Suprapubic skin (tissue), 4 donors: ENCODE measurements around the gene ZNF709. TPM values are rescaled to one million over a fixed set of nuclear protein-coding genes. Genes with fewer than 3 reads are reported as not detected.

Source experiments
- DNase-seq, 2 donors: peaks; one replicate each; pipeline ENCODE4 v3.0.0-alpha.2; 2019; ENCODE audit warnings: low spot score in 2 of 2
- H3K27ac ChIP-seq: fragments of 200-600 bp; sonication (generic); one replicate; pipeline ENCODE4 v1.5.1; 2019
- H3K27me3 ChIP-seq: fragments of 200-600 bp; sonication (generic); one replicate; pipeline ENCODE4 v1.5.1; 2019
- H3K36me3 ChIP-seq: fragments of 200-600 bp; sonication (generic); one replicate; pipeline ENCODE4 v1.5.1; 2019
- H3K4me1 ChIP-seq: fragments of 200-600 bp; sonication (generic); one replicate; pipeline ENCODE4 v1.5.1; 2019
- H3K4me3 ChIP-seq: fragments of 200-600 bp; sonication (generic); one replicate; pipeline ENCODE4 v1.5.1; 2019; ENCODE audit warnings: mild to moderate bottlenecking
- H3K9me3 ChIP-seq: fragments of 200-600 bp; sonication (generic); one replicate; pipeline ENCODE4 v1.5.1; 2019
- CTCF ChIP-seq, 2 donors: fragments of 200-600 bp in 1 of 2; fragments of 450-650 bp in 1 of 2; sonication (generic) in 1 of 2; IDR thresholded peaks; one replicate each; pipeline ENCODE4 v1.5.1; 2016 to 2019; ENCODE audit warnings: antibody characterized with exemption in 2 of 2, mild to moderate bottlenecking in 1 of 2, moderate library complexity in 1 of 2
- EP300 ChIP-seq: sonication (generic); formaldehyde crosslinking; IDR thresholded peaks from one replicate; pipeline ENCODE4 v1.6.1; 2017; ENCODE audit warnings: antibody characterized with exemption
- POLR2A ChIP-seq, 2 donors: fragments of 450-650 bp; IDR thresholded peaks; one replicate each; pipeline ENCODE4 v1.6.1; 2017; ENCODE audit warnings: antibody characterized with exemption in 2 of 2, mild to moderate bottlenecking in 2 of 2, moderate library complexity in 2 of 2
- POLR2AphosphoS5 ChIP-seq, 3 donors: sonication (generic); formaldehyde crosslinking; IDR thresholded peaks; one replicate each; pipeline ENCODE4 v1.6.1; 2017; ENCODE audit warnings: antibody characterized with exemption in 3 of 3
- WGBS: methylation state at CpG from one replicate; pipeline ENCODE4 v1.1.5; 2018; 5-methylcytosine and 5-hydroxymethylcytosine counted together
- total RNA-seq, 4 donors: library from RNA; depleted of rRNA; stranded (reverse); fragments of >200 nt; gene quantifications; one replicate each; pipeline ENCODE4 v1.1.0, GENCODE V29; 2016

The ZNF709 gene
- 1 to 10 TPM; 1.1 to 4.1 (median 1.7) TPM for total RNA-seq

- H3K4me1 ChIP-seq: peaks cover 12% of the 10 kb centered on the region
- peak within 1 kb of the TSS; percentile 2 for H3K27ac ChIP-seq
- peak within 1 kb of the TSS; percentile 89 for H3K4me3 ChIP-seq
- no peaks in the 10 kb centered on the region for H3K36me3 ChIP-seq
- no peaks in the 10 kb centered on the region for H3K27me3 ChIP-seq
- 0% methylated on average over 25 of the region's 53 CpGs for WGBS
- TF ChIP-seq EP300 (no peak), CTCF (IDR thresholded peaks at IDR 0.05) (no peak), POLR2AphosphoS5 (IDR thresholded peaks at IDR 0.05) (no peak), POLR2A (IDR thresholded peaks at IDR 0.05) (no peak)
- no peaks in the 10 kb centered on the region for H3K9me3 ChIP-seq
- peak; percentile 92 to 94 for DNase-seq
Measured at GRCh38 chr19:12484371-12485051, at the start of gene ZNF709. Gene ZNF709 (minus strand): TSS chr19:12484816. CDS start chr19:12484657, 159 bp downstream.

GRCh38 chr19:12527034-12527836 is 42.6 kb upstream of the ZNF709 start:
- TF ChIP-seq EP300 (no peak), POLR2A (IDR thresholded peaks at IDR 0.05) (no peak), CTCF (IDR thresholded peaks at IDR 0.05) (no peak), POLR2AphosphoS5 (IDR thresholded peaks at IDR 0.05) (no peak)

GRCh38 chr19:12526542-12526941 is 41.9 kb upstream of the ZNF709 start:
- 96% methylated on average over 4 of the region's 4 CpGs for WGBS
- no peak overlapping the region for H3K27ac ChIP-seq
- DNase-seq: no peak
- no peak for TF ChIP-seq EP300
- TF ChIP-seq CTCF (IDR thresholded peaks at IDR 0.05): no peak
- no peak for TF ChIP-seq POLR2AphosphoS5 (IDR thresholded peaks at IDR 0.05)
- no peak for TF ChIP-seq POLR2A (IDR thresholded peaks at IDR 0.05)
- H3K4me3 ChIP-seq: no peak overlapping the region
- H3K36me3 ChIP-seq: peaks cover 75% of the 10 kb centered on the region
- no peaks in the 10 kb centered on the region for H3K27me3 ChIP-seq
- H3K4me1 ChIP-seq: no peaks in the 10 kb centered on the region
- H3K9me3 ChIP-seq: peaks cover 91% of the 10 kb centered on the region

More at GRCh38 chr19:12527034-12527836, 42.6 kb upstream of the ZNF709 start:
- Histone ChIP-seq H3K27me3 (no peaks in the 10 kb centered on the region), H3K4me3 (no peak overlapping the region), H3K36me3 (peaks cover 76% of the 10 kb centered on the region), H3K4me1 (no peaks in the 10 kb centered on the region), H3K9me3 (peaks cover 89% of the 10 kb centered on the region), H3K27ac (no peak overlapping the region)
- WGBS: 96% methylated on average over 8 of the region's 8 CpGs
- no peak for DNase-seq

GRCh38 chr19:12521996-12522395 is 37.4 kb upstream of the ZNF709 start:
- WGBS: 76% methylated on average over 6 of the region's 6 CpGs
- Histone ChIP-seq H3K27me3 (no peaks in the 10 kb centered on the region), H3K4me3 (no peak overlapping the region), H3K27ac (no peak overlapping the region), H3K4me1 (no peaks in the 10 kb centered on the region), H3K36me3 (peaks cover 36% of the 10 kb centered on the region), H3K9me3 (peaks cover 57% of the 10 kb centered on the region)
- no peak for TF ChIP-seq CTCF (IDR thresholded peaks at IDR 0.05)
- no peak for TF ChIP-seq POLR2A (IDR thresholded peaks at IDR 0.05)
- no peak for TF ChIP-seq POLR2AphosphoS5 (IDR thresholded peaks at IDR 0.05)
- TF ChIP-seq EP300: no peak
- no peak for DNase-seq

- Histone ChIP-seq H3K36me3 (peaks cover 5% of the 10 kb centered on the region), H3K27ac (no peak overlapping the region), H3K4me1 (no peaks in the 10 kb centered on the region), H3K4me3 (no peak overlapping the region), H3K27me3 (no peaks in the 10 kb centered on the region), H3K9me3 (no peaks in the 10 kb centered on the region)
- 11% methylated on average over 12 of the region's 35 CpGs for WGBS
- DNase-seq: no peak
- TF ChIP-seq POLR2A (IDR thresholded peaks at IDR 0.05): no peak
- no peak for TF ChIP-seq POLR2AphosphoS5 (IDR thresholded peaks at IDR 0.05)
- no peak for TF ChIP-seq EP300
- no peak for TF ChIP-seq CTCF (IDR thresholded peaks at IDR 0.05)
Measured at GRCh38 chr19:12513531-12514061, 29.0 kb upstream of the ZNF709 start.
